Right atrium auricular region (tissue), 2 donors: ENCODE results near the gene CYP26B1. TPM values are rescaled to one million over a fixed set of nuclear protein-coding genes. Genes with fewer than 3 reads are reported as not detected.
A peak's percentile ranks its signal among the peaks of the same experiment; 100 is the strongest.

Experiments used
- DNase-seq: peaks from one replicate; pipeline ENCODE4 v3.0.0-alpha.2; 2019; ENCODE audit warnings: low spot score
- H3K27ac ChIP-seq, 2 donors: fragments of 200-600 bp; sonication (generic); 1 replicate in 1 of 2; 2 replicates in 1 of 2; pipeline ENCODE4 v1.5.1; 2016 to 2019
- H3K27me3 ChIP-seq, 2 donors: fragments of 200-600 bp; sonication (generic); one replicate each; pipeline versions ENCODE4 v1.5.1 to v1.6.0; 2017 to 2019
- H3K36me3 ChIP-seq: fragments of 200-600 bp; sonication (generic); one replicate; pipeline ENCODE4 v1.5.1; 2016
- H3K4me1 ChIP-seq, 2 donors: fragments of 200-600 bp; sonication (generic); one replicate each; pipeline versions ENCODE4 v1.5.1 to v1.6.0; 2017 to 2019
- H3K4me3 ChIP-seq, 2 donors: fragments of 200-600 bp; sonication (generic); 1 replicate in 1 of 2; 2 replicates in 1 of 2; pipeline ENCODE4 v1.5.1; 2017 to 2019; ENCODE audit warnings: mild to moderate bottlenecking in 1 of 2, moderate library complexity in 1 of 2
- H3K9me3 ChIP-seq, 2 donors: fragments of 200-600 bp; sonication (generic); one replicate each; pipeline ENCODE4 v1.5.1; 2019
- total RNA-seq, 2 donors: library from RNA; depleted of rRNA; stranded (reverse); fragments of >200 nt; gene quantifications; one replicate each; pipeline ENCODE4 v1.1.0, GENCODE V29; 2016
- TF ChIP-seq, protein P1 (sequence below), 2 donors: fragments of 200-600 bp; sonication (generic); IDR thresholded peaks; one replicate each; pipeline ENCODE4 v1.5.1; 2019; ENCODE audit warnings: antibody characterized with exemption in 2 of 2

CYP26B1 gene
- total RNA-seq, 2 donors from 2014 or later: 2.5 to 12.8 TPM

DNA sequence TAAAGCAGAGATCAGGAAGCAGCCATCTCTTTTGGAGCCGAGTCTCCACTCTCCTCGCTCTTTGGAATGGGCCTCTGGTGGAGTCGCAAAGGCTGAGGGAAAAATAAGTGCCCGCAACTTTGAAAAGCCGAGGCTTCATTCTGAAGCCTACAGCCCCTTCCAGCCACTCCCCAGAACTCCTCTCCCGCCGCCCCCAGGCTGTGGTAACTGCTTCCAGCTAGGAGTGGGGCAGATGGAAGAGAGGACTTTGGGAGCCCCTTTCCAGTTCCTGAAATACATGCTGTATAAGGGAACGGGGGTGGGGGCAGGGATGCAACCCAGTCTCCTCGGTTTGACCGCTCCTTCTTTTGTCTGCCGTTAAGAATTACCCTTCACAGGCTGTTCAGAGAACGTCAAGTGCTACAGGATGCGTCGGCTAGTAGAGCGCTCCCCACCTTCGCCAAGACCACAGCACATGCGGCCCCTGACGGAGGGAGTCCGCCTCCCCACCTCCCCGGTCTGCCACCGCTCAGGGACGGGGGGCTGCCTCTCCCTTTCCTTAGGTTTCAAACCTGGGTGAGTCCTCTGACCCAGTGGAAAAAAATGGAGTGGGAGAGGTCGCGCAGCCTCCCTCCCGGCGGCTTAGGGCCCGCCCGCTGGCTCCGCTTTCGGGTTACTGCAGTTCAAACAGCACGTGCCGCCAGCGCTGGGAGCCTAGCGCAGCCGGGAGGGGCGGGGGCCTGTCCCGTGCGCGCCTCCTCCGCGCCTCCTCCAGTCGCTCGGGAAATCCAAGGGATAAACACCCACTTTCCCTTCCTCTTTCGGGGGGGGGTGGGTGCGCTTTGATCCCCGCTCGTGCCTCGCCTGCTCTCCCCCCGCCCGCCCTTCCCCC is 4.9 kb downstream of the CYP26B1 start:
- H3K36me3 ChIP-seq: no peaks in the 10 kb centered on the region
- peaks cover 0 to 73% of the 10 kb centered on the region in 2 donors for H3K4me1 ChIP-seq
- peak overlapping the region; percentile 62 to 73 for H3K27ac ChIP-seq
- peak overlapping the region; percentile 21 to 50 for H3K4me3 ChIP-seq
- H3K9me3 ChIP-seq: no peaks in the 10 kb centered on the region
- H3K27me3 ChIP-seq: peaks cover 5 to 30% of the 10 kb centered on the region in 2 donors
- peak; percentile 83 for DNase-seq
- TF ChIP-seq, protein P1, sequence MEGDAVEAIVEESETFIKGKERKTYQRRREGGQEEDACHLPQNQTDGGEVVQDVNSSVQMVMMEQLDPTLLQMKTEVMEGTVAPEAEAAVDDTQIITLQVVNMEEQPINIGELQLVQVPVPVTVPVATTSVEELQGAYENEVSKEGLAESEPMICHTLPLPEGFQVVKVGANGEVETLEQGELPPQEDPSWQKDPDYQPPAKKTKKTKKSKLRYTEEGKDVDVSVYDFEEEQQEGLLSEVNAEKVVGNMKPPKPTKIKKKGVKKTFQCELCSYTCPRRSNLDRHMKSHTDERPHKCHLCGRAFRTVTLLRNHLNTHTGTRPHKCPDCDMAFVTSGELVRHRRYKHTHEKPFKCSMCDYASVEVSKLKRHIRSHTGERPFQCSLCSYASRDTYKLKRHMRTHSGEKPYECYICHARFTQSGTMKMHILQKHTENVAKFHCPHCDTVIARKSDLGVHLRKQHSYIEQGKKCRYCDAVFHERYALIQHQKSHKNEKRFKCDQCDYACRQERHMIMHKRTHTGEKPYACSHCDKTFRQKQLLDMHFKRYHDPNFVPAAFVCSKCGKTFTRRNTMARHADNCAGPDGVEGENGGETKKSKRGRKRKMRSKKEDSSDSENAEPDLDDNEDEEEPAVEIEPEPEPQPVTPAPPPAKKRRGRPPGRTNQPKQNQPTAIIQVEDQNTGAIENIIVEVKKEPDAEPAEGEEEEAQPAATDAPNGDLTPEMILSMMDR (IDR thresholded peaks at IDR 0.05): peak in 1 of 2 donors; percentile 14

DNA sequence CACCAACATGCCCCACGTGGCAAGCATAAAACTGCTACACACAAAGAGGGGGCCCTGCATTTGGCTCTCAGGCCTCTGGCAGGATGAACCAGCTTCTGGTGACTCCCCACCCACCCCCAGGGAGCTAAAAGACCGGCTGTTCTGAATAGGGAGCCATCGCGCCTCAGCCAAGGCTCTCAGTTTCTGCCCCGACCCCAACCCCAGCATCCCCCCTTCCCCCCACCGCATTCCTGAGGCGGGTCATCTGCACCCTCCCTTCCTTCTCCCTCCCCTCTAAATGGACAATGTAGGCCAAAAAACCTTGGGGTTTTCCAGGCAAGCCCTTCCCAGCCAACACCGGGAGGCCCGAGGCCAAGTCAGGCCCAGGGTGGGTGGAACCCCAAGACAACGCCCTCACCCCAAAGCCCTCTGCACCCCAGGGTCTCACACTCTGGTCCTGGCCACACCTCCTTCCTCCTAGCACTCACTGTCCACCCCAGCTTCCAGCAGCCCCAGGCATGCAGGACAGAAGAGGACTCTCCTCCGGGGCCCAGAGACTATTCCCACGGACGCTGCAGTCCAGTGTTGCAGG is 5.7 kb downstream of the CYP26B1 start:
- Histone ChIP-seq H3K9me3 (no peaks in the 10 kb centered on the region), H3K27ac (no peak overlapping the region)

DNA sequence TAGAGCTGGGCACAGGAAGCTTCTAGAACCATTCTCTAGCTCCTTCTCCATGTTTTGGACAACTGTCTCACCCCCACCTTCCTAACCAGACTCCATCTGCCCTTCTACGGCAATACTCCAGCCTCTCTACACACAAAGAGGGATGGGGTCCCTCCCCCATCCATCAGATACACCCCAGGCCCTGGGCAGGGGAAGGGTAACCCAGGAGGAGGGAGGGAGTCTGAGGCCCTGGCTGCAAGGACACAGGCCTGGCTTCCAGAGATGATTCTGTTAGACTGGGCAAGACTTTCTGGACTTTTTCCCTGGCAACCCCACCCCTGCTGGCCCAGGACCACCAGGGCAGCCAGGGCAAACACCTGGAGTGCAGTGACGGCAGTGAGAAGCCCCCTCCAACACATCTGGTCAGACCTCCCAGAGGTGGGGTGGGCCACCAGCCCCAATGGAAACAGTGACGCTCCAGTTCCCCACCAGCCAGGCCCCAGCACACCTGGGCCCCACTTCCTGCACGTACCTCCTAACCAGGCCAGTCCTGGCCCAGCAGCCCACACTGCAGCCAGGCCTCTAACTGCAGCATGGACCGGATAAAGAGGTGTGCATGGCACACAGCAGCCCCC is 6.5 kb downstream of the CYP26B1 start:
- no peak overlapping the region for H3K4me3 ChIP-seq
- H3K36me3 ChIP-seq: no peaks in the 10 kb centered on the region
- no peak overlapping the region for H3K27ac ChIP-seq
- peaks cover 0 to 62% of the 10 kb centered on the region in 2 donors for H3K4me1 ChIP-seq
- H3K9me3 ChIP-seq: no peaks in the 10 kb centered on the region
- peak; percentile 47 for DNase-seq
- TF ChIP-seq, protein P1 (IDR thresholded peaks at IDR 0.05): no peak
- peaks cover 0 to 13% of the 10 kb centered on the region in 2 donors for H3K27me3 ChIP-seq

More for the DNA sequence above, 5.7 kb downstream of the CYP26B1 start:
- peaks cover 3 to 21% of the 10 kb centered on the region in 2 donors for H3K27me3 ChIP-seq
- DNase-seq: peak; percentile 53
- H3K4me3 ChIP-seq: no peak overlapping the region
- no peaks in the 10 kb centered on the region for H3K36me3 ChIP-seq
- H3K4me1 ChIP-seq: peaks cover 0 to 71% of the 10 kb centered on the region in 2 donors
- TF ChIP-seq, protein P1 (IDR thresholded peaks at IDR 0.05): no peak

DNA sequence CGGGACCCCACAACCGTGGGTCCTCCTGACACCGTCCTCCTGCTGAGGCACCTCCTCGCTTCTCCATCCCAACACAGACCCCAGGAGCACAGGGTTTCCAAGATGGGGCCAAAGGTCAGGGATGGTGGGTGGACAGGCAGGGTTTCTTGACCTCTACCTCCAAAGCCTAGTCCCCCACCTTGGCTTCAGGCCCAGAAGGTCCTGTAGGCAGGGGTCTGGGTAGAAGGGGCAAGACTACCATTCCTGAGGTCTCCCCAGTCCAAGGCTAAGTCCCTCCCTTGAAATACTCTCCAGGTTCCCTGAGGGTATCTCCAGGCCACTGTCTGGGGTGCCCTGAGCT is 7.1 kb downstream of the CYP26B1 start:
- Histone ChIP-seq H3K4me1 (peaks cover 0 to 57% of the 10 kb centered on the region in 2 donors), H3K27me3 (peaks cover 0 to 7% of the 10 kb centered on the region in 2 donors), H3K36me3 (no peaks in the 10 kb centered on the region), H3K9me3 (no peaks in the 10 kb centered on the region), H3K4me3 (no peak overlapping the region), H3K27ac (no peak overlapping the region)
- DNase-seq: peak; percentile 54
- TF ChIP-seq, protein P1 (IDR thresholded peaks at IDR 0.05): no peak

DNA sequence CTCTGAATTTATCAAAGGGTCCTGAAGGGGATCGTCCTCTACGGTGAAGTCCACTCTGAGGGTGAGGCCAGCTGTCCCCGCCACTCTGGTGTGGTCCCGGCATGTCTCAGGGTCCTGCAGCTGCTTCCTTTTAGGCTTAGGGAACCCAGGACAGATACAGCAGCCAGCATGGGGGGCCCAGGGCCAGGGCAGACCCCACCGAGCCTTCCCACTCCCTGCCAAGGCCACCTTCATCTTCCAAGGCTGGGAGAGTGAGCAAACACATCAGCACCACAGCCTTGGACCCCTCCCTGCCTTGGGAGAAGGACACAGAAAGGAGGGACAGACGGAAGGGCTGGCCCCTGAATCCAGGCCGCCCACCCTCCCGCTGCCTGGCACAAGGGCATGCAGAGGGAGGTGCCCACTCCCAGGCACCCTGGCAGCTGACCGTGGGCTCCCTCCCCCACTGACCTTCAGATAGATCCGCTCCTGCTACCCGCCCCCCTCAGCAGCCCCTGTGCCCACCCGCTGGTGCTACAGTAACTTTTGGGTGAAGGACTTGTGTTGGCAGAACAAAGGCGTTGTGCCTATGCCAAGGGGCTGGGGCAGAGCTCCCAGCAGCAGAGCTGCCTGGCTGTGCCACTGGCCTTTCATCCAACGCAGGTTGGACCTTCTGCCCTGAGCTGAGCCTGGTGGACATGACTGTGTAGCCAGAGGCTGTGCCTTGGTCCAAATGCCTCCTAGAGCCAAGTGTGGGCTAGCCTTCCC is 7.6 kb downstream of the CYP26B1 start:
- peak; percentile 52 for DNase-seq

More for the DNA sequence above, 7.6 kb downstream of the CYP26B1 start:
- Histone ChIP-seq H3K36me3 (no peaks in the 10 kb centered on the region), H3K27ac (no peak overlapping the region), H3K4me3 (no peak overlapping the region), H3K27me3 (peaks cover 0 to 2% of the 10 kb centered on the region in 2 donors), H3K4me1 (peaks cover 0 to 52% of the 10 kb centered on the region in 2 donors), H3K9me3 (no peaks in the 10 kb centered on the region)
- TF ChIP-seq, protein P1 (IDR thresholded peaks at IDR 0.05): no peak
